ENCODE results near the gene UGT1A1.

- TF ChIP-seq CTCF (IDR thresholded peaks at IDR 0.05) (no peak), POLR2AphosphoS5 (IDR thresholded peaks at IDR 0.05) (no peak), POLR2A (IDR thresholded peaks at IDR 0.05) (no peak)
Observed at GRCh38 chr2:233818639-233819621, 58.9 kb downstream of the UGT1A1 start.

Measured in gastroesophageal sphincter (tissue), 3 donors.